Measurements from ENCODE around the gene ARMC6.

DNA sequence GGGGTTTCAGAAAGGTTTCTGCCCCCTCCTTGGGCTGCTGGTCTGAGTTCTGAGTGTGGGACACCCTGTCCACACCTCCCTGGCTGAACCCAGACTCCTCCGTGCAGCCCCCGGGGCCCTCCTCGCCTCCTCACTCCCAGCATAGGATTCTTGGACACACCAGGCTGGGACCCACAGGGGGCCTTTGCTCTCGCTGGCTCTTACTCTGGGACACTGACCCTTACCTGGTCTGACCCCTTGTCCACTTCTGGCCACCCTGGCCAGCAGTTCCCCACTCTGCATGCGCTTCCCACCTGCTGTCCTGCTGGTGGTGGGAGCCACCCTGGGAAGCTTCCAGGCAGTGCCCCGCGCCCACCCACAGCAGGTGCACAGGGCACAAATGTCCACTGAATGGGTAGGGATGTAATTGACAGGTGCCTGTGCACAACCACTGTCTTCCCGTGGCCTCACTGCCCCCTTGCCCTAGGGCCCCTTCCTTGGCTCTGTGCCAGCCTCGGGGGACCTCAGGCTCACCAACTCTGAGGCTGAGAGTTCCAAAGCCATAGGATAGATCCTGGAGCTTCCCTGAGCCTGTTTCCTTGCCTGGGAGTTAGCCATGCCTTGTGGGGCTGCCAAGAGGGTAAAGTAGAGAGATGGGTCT lies 23.4 kb downstream of the ARMC6 start:
- TF ChIP-seq, protein P1, sequence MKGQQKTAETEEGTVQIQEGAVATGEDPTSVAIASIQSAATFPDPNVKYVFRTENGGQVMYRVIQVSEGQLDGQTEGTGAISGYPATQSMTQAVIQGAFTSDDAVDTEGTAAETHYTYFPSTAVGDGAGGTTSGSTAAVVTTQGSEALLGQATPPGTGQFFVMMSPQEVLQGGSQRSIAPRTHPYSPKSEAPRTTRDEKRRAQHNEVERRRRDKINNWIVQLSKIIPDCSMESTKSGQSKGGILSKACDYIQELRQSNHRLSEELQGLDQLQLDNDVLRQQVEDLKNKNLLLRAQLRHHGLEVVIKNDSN (IDR thresholded peaks at IDR 0.05): no peak
- TF ChIP-seq TAF1 (IDR thresholded peaks at IDR 0.05; ENCODE audit: low read depth) (no peak), YY1 (IDR thresholded peaks at IDR 0.05; ENCODE audit: low read depth) (no peak), EP300 (IDR thresholded peaks at IDR 0.05; ENCODE audit: borderline replicate concordance) (no peak), CEBPB (IDR thresholded peaks at IDR 0.05) (no peak), FOXM1 (IDR thresholded peaks at IDR 0.05; ENCODE audit: borderline replicate concordance, low read depth) (no peak), ZBTB7A (IDR thresholded peaks at IDR 0.05; ENCODE audit: low read depth) (no peak), NFIC (IDR thresholded peaks at IDR 0.05) (no peak), EGR1 (IDR thresholded peaks at IDR 0.05) (no peak), CREB1 (IDR thresholded peaks at IDR 0.05; ENCODE audit: low read depth) (no peak)
- TF ChIP-seq, protein P2, sequence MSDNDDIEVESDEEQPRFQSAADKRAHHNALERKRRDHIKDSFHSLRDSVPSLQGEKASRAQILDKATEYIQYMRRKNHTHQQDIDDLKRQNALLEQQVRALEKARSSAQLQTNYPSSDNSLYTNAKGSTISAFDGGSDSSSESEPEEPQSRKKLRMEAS (IDR thresholded peaks at IDR 0.05): no peak
